HG03469 (cell line): ENCODE measurements around the gene SLC37A3.
"Not testable (repeated sequence)": the region's sequence is repeated elsewhere in the genome, so short reads cannot be mapped to it uniquely, and the experiment has no call there.

Experiments used
- ATAC-seq: cut with Tn5 transposase; IDR thresholded peaks from one replicate; pipeline ENCODE4 v1.9.1; 2021; ENCODE audit warnings: mild to moderate bottlenecking, moderate library complexity, moderate number of reproducible peaks; ENCODE audit not compliant: unreplicated experiment

Gene SLC37A3, protein sequence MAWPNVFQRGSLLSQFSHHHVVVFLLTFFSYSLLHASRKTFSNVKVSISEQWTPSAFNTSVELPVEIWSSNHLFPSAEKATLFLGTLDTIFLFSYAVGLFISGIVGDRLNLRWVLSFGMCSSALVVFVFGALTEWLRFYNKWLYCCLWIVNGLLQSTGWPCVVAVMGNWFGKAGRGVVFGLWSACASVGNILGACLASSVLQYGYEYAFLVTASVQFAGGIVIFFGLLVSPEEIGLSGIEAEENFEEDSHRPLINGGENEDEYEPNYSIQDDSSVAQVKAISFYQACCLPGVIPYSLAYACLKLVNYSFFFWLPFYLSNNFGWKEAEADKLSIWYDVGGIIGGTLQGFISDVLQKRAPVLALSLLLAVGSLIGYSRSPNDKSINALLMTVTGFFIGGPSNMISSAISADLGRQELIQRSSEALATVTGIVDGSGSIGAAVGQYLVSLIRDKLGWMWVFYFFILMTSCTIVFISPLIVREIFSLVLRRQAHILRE

DNA sequence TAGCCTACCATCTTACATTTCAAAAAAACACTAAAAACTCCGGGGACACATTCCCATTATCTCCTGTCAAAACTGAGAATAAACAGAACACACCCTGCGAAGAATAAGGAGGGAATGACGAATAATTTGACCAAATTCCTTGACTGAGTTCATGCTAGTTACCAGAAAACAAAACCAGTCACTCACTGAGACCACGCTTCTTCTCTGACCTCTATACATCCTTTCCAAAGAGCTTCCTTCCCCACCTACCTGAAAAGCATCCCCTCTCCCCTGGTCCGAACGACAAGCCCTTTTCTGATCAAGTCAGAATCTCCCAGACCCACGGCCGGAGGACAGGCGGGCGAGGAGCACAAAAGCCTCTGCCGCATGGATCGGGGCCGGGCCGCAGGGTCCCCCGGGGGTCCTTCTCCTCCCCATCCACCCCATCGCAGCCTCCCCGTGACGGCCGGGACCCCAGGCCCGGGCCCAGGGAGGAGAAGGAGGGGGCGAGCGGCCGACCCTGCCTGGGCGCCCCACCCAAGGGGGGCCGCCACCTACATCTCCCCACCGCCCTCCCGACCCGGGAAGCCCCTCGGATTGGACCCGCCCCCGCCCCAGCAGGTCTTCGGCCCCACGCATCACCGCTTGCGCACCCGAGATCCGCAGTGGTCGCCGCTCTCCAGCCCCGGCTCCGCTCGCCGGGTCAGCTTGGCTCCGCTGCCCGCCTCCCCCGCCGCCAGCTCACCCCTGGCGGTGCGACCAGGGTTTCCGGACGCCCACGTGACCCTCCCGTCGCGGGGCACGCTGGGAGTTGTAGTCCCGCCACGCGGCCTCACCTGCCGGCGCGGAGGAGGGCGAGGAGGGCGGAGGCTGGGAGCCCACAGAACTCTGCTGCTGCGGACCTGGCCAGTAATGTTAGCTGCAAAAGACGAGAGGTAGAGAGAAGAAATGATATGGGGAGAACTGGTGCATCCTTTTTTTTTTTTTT is at the start of gene SLC37A3:
Gene SLC37A3, minus strand, starts transcription at position 747 of the 967 bp plus-strand sequence. CDS start 16,004 bp downstream, outside the sequence.
- peak; percentile 97 for ATAC-seq

DNA sequence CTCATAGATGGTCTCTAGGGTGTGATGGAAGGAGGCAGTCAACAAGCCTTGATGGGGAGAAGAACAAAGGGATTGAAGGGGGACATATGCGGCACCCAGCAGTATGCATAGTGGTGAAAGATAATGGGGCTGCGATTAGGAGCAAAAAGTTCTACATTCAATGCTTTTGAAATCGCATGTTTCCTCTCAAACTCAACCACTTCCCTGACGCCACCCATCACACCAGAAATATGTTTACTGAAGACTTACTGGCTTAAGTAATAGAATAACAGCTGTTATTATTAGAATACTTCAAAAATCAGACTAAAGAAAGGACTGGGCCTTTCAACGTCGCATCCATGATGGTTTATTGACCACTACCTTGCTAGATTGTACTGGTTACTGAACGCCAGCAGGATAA is 49.5 kb upstream of the SLC37A3 start:
- no peak for ATAC-seq

DNA sequence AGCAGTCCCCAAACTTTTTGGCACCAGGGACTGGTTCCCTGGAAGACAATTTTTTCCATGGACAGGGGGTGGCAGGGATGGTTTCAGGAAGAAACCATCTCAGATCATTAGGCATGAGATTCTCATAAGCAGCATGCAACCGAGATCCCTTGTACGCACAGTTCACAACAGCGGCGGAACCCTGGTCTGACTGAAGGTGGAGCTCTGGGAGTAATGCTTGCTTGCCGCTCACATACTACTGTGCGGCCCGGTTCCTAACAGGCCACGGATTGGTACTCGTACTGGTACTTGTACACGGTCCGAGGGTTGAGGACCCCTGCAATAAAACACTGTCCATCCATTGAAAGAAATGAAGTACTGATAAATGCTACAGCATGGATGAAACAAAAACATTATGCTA is 48.1 kb upstream of the SLC37A3 start:
- no peak for ATAC-seq

DNA sequence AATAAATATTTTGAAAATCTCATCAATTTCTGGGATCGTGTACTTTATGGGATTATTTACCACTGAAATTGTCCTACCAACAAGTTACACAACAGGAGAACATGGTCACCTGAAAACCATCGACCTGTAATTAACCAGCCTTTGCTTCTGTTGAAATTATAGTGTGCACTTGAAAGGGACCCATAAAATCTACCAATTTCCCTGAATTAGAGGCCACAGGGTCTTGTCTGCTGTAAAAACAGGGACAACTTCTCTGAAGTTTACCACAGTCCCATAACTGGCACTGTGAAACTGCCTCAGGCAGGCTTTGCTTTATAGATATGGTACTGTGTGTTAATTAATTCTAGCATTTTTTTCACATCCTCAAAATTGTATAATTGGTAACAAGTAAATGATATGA is 43.2 kb upstream of the SLC37A3 start:
- ATAC-seq = no peak

DNA sequence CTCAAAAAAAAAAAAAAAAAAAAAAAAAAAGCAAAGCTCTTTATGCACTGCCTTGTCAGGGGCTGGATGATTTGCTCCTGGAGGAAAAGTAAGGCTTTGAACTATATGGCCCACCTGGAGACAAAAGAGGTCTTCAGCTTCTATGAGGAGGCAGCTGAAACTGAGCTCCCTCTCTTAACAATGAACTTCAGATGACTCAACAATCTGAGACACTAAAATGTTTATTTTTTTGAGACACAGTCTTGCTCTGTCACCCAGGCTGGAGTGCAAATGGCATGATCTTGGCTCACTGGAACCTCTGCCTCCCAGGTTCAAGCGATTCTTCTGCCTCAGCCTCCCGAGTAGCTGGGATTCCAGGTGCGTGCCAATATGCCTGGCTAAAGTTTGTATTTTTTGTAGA is 42.3 kb upstream of the SLC37A3 start:
- ATAC-seq = no peak

DNA sequence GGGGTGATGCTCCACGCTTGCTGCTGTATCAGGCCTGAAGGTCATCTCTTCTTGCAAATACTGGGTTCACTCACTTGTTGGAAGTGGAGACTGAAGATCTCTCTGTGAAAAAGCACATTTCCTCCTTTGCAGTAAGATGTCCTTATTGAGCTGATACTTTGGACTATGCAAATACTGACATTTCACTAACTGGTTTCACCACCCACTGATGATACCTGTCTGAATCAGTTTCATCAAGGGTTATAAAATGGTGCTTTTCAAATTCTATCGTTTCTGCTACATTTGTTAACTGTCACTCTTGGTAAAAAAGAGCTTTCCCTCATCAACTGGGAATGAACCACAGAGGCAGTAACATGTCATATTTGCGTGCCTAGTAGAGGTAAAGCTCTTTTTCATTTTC is 41.0 kb upstream of the SLC37A3 start:
- ATAC-seq = no peak

DNA sequence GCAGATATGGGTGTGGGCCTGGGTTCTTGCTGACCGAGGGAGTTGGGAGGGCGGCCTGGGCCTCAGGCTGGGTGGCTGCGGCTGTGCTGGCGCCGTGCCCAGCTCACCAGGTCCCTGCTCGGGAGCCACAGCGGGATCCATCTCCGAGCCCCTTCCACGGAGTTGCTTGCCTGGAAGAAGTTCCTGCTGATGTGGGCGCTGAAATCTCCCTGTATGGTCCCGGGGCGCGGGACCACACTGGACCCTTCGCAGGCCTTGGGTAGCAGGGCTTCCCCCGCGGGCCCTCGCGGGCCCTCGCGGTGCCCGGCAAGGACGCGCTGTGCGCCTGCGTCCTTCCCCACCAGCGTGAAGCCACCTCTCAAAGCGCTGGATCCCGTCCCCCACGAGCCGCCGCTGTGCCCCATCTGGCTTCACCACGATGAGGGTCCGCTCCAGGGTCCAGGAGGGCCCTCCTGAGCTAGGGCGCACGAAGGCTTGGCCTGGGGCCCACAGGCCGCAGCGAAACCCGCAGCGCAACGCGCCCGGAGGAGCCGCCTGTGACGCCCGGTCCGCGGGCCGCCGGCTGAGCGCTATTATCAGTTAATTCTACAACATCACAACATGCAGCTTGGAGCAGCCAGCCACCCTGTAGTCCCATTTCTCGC is 37.0 kb upstream of the SLC37A3 start:
- ATAC-seq = no peak

DNA sequence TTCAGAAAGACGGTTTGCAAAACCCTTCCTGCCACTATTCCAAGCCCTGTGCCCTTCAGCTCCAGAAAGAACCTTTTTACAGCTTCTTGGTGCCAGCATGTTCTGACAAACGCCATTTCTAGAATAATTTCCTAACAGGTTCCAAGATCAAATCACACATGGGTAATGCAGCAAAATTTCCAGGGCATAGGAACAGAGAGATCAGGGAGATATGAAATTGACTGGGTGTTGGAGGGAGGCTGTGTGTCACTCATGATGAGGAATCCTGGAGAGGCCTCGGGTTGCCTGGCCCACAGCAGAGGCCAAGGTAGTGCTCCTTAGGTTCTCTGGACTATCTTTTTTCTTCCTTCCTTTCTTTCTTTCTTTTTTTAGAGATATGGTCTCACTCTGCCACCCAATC is 35.1 kb upstream of the SLC37A3 start:
- no peak for ATAC-seq

DNA sequence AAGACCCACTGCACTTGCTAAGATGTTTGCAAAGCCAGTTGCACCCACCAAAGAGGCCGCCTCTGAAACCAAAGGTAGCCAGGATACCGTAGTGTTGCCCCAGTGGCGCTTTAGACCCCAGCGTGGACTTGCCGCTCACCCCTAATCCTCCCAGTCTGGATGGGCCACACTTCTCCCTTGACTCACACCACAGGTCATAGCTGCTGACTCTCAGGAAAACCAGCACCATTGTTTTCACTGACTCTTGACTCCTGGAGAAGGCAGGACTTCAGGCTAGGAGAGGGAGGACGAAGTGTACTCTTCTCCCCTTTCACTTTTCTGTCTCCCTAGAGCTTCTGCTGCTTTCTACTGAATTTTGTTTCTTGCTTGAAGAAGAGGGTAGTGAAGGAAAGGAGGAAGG is 27.8 kb upstream of the SLC37A3 start:
- ATAC-seq = no peak

DNA sequence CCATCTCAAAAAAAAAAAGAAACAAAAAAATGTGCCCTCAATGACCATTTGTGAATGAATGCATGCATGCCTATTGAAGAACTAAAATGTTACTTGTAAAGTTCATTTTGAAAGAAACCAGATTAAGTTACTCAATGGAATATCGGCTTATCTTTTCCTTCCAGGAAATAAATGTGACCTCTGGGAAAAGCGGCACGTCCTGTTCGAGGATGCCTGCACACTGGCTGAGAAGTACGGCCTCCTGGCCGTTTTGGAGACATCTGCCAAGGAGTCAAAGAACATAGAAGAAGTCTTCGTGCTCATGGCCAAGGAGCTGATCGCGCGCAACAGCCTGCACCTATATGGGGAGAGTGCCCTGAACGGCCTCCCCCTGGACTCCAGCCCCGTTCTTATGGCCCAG is 27.4 kb upstream of the SLC37A3 start:
- no peak for ATAC-seq

DNA sequence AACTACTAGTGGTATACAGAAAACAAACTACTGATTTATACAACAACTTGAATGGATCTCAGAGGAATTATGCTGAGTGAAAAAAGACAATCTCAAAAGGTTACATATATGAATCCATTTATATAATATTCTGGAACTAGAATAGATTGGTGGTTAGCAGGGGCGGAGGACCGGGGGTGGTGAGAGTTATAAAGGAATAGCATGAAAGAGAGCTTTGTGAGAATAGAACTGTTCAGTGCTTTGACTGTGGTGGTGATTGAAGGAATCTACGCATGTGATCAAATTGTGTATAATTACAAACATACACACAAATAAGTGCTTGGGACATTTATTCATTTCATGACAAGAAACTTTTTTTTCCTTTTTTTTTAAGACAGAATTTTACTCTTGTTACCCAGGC is 25.2 kb upstream of the SLC37A3 start:
- no peak for ATAC-seq

DNA sequence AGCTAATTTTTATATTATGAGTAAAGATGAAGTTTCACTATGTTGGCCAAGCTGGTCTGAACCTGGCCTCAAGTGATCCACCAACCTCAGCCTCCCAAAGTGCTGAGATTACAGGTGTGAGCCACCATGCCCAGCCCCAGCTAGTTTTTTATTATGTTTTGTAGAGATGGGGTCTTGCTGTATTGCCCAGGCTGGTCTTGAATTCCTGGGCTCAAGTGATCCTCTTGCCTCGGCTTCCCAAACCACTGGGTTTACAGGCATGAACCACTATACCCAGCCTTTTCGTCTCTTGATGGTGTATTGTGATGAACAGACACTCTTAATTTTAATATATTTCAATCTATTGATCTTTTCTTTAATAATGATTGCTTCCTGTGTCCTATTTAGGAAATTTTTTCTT is 23.2 kb upstream of the SLC37A3 start:
- ATAC-seq = no peak

DNA sequence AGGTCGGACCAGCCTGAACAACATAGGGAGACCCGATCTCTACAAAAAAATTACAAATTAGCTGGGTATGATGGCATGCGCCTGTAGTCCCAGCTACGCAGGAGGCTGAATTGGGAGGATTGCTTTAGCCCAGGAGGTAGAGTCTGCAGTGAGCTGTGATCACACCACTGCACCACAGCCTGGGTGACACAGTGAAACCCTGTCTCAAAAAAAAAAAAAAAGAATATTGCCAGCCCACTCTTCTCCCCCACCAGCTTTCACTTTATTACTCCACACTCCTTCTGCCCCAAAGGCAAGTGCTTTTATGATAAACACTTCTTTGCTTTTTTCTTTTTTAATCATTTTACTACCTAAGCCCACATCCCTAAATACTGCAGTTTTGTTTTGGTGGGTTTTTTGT is 20.3 kb upstream of the SLC37A3 start:
- no peak for ATAC-seq

DNA sequence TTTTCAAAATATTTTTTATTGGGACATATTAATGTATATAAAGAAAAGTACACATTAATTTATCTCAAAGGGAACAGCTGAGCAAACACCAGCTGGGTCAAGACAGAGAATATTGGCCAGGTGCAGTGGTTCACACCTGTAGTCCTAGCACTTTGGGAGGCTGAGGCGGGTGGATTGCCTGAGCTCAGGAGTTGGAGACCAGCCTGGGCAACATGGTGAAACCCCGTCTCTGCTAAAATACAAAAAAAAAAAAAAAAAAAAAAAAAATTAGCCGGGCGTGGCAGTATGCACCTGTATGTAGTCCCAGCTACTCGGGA is 19.8 kb upstream of the SLC37A3 start:
- not testable (repeated sequence) for ATAC-seq

DNA sequence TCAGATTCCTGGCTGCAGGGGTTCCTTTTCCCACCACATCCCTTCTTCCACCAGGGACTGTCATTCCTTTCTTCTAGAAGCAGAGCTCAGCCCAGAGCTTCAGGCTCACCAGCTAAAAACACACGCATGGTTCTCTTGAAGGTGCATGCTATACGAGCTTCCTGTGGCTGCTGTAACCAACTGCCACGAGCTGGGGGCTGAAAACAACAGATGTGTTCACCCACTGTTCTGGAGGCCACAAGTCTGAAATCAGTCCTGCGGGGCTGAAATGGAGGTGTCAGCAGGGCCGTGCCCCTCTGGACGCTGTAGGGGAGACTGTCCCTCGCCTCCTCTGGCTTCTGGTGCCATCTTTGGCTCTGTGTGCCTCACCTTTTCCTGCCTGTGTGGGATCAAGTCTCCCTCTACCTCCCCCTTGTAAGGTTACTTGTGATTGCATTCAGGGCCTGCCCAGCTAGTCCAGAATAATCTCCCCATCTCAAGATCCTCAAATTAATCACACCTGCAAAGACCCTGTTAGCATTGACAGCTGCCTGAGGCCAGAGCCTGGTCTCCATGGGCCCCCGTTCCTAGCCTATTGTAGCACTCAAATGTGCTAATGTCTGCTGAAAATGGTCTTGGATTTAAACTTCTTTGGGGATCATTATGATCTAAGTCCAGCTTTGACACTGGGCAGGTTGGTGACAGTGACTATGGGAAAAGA is 19.3 kb upstream of the SLC37A3 start:
- ATAC-seq = no peak

DNA sequence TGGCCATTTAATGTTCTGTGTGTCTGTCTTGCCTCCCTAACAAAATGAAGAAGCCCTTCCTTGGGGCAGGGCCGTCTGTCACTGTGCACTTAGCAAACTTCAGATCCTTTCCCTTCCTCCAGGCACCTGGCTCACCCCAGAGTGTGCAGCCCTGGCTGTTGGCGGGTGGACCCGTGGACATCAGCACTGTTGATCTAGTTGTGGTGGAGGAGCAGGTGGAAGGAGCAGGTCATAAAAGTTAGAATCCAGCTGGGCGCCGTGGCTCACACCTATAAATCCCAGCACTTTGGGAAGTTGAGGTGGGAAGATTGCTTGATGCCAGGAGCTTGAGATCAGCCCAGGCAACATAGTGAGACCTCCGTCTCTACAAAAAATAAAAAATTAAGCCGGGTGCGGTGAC is 18.2 kb upstream of the SLC37A3 start:
- no peak for ATAC-seq

DNA sequence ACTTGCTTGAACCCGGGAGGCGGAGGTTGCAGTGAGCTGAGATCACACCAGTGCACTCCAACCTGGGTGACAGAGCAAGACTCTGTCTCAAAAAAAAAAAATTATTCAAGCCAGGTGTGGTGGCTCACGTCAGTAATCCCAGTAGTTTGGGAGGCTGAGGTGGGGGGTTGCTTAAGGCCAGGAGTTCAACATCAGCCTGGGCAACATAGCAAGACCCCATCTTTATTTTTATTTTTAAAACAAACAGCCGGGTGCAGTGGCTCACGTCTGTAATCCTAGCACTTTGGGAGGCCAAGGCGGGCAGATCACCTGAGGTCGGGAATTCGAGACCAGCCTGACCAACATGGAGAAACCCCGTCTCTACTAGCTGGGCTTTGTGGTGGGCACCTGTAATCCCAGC is 17.5 kb upstream of the SLC37A3 start:
- ATAC-seq = not testable (repeated sequence)

DNA sequence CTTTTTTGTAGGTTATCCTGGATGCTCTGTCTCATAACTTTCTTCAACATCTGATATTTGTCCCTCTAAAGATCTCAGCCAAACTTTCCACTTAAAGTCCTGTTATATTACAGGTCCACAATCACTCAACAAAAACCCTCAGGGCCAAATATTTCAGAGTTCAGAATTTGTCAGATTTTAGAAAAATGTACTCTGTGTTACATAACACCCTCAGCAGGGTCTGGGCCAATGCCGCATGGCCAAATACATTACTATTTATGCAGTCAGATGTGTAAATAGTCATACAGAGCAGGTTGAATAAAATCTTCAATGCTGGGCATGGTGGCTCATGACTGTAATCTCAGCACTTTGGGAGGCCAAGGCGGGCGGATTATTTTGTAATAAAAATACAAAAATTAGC is 17.0 kb upstream of the SLC37A3 start:
- no peak for ATAC-seq

DNA sequence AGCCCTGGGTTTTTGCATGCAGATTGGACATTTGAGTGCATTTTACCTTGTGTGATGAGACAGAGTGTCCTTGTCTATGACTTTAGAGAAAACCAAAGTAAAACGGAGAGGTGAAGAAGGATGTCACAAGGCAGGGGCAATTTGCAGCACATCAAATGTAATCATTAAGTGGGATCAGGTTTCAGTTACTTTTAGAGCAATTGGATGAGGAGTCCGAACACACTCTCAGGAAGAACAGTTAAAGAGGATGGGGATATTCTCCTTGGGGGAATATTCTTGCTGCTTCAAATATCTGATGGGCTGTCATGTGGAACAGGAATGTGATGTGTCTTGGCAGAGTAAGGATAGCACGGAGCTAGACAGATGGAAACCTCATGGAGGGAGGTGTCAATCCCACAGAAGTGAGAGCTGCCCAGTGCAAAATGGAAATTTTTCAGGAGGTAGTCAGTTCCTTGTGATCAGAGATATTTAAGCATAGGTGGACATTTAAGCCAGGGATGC is 6.3 kb upstream of the SLC37A3 start:
- ATAC-seq = no peak

DNA sequence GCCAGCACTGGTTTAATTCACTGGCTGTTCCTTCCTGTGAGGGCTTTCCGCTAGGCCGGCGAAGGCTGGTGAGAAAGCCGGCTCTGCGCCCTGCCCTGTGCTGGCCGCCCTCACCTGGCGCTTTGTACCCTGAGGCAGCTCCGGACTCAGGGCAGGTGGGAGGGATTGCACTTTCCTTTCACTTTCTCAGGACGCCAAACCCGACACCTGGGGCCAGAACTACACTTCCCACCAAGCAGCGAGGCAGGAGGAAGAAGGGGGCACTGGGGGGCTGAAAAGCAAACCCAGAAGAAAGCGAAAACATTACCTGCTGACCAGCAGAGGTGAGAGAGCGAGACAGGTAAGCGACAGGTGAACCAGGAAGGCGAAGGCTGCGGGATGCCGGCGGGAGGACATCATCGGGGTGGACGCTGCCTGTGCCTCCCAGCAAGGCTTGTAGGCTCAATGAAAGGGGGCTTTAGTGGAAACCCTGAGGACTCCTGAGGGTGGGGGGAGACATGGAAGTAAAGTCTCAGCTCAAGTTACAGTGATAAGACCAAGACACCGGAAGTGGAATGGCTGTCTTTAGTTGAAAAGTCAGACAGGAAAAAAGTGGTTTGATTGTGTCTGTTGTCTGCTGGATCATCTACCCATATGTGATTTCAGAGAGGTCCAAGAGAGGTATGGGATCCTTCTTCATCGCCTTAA is 5.7 kb upstream of the SLC37A3 start, which contains the start of gene RAB19:
Gene RAB19, plus strand, starts transcription at position 181 of the 687 bp plus-strand sequence. CDS start 3,589 bp downstream, outside the sequence.
- no peak for ATAC-seq
